Neural cell (in vitro differentiated cells): ENCODE measurements around the gene PPP3R1. TPM values are rescaled to one million over a fixed set of nuclear protein-coding genes. Genes with fewer than 3 reads are reported as not detected.
A peak's percentile ranks its signal among the peaks of the same experiment; 100 is the strongest.

Source experiments
- H2AFZ ChIP-seq: fragments of 200-600, 300-800 bp; sonication (generic), shearing (Covaris generic); 2 replicates; pipeline ENCODE4 v1.6.0; 2014; ENCODE audit warnings: low read depth, mild to moderate bottlenecking, antibody characterized with exemption, low read length, moderate library complexity
- H3F3A ChIP-seq: fragments of 200-600 bp; shearing (Covaris generic); 2 replicates; pipeline ENCODE4 v1.6.1; 2016; ENCODE audit warnings: mild to moderate bottlenecking, moderate library complexity, mixed read lengths, antibody characterized with exemption, low read length; ENCODE audit not compliant: insufficient read depth, poor library complexity, severe bottlenecking
- H3K27ac ChIP-seq: fragments of 200-600, 300-800 bp; sonication (generic), shearing (Covaris generic); 2 replicates; pipeline ENCODE4 v1.5.1; 2014; ENCODE audit warnings: mild to moderate bottlenecking, low read length, moderate library complexity
- H3K27me3 ChIP-seq: fragments of 300-800, 200-600 bp; sonication (generic), shearing (Covaris generic); 2 replicates; pipeline ENCODE4 v1.6.0; 2014; ENCODE audit warnings: mild to moderate bottlenecking, low read depth, low read length, moderate library complexity; ENCODE audit not compliant: insufficient read depth
- H3K36me3 ChIP-seq: fragments of 300-800, 200-600 bp; sonication (generic), shearing (Covaris generic); 2 replicates; pipeline ENCODE4 v1.5.1; 2014; ENCODE audit warnings: mild to moderate bottlenecking, antibody characterized with exemption, low read length, moderate library complexity; ENCODE audit not compliant: insufficient read depth
- H3K4me2 ChIP-seq: fragments of 300-800, 200-600 bp; sonication (generic), shearing (Covaris generic); 2 replicates; pipeline ENCODE4 v1.6.0; 2014; ENCODE audit warnings: mild to moderate bottlenecking, low read length
- H3K4me3 ChIP-seq: fragments of 300-800, 200-600 bp; sonication (generic), shearing (Covaris generic); 2 replicates; pipeline ENCODE4 v1.5.1; 2014; ENCODE audit warnings: mild to moderate bottlenecking, low read length, moderate library complexity
- H3K79me2 ChIP-seq: fragments of 200-600 bp; shearing (Covaris generic); replicated peaks from 2 replicates; pipeline ENCODE4 v1.6.0; 2014; ENCODE audit warnings: mild to moderate bottlenecking, low read length, moderate library complexity; ENCODE audit not compliant: insufficient read depth
- H3K9ac ChIP-seq: fragments of 300-800, 200-600 bp; sonication (generic), shearing (Covaris generic); 2 replicates; pipeline ENCODE4 v1.6.1; 2016; ENCODE audit warnings: mild to moderate bottlenecking, low read length, mixed read lengths
- H3K9me2 ChIP-seq: fragments of 200-600 bp; shearing (Covaris generic); 2 replicates; pipeline ENCODE4 v1.6.1; 2016; ENCODE audit warnings: mild to moderate bottlenecking, low read length, mixed read lengths; ENCODE audit not compliant: insufficient read depth
- H3K9me3 ChIP-seq: fragments of 200-600, 300-800 bp; sonication (generic), shearing (Covaris generic); 2 replicates; pipeline ENCODE4 v1.6.1; 2016; ENCODE audit warnings: mild to moderate bottlenecking, mixed run types, low read length, moderate library complexity, mixed read lengths
- H4K20me1 ChIP-seq: fragments of 200-600 bp; shearing (Covaris generic); 2 replicates; pipeline ENCODE4 v1.6.1; 2016; ENCODE audit warnings: mild to moderate bottlenecking, mixed run types; ENCODE audit not compliant: insufficient read depth
- EP300 ChIP-seq: fragments of 450-650 bp; conservative IDR thresholded peaks from 2 replicates; pipeline ENCODE4 v1.6.1; 2014; ENCODE audit warnings: antibody characterized with exemption, mild to moderate bottlenecking, moderate library complexity; ENCODE audit not compliant: poor library complexity, severe bottlenecking
- MXI1 ChIP-seq: fragments of 450-650 bp; conservative IDR thresholded peaks from 2 replicates; pipeline ENCODE4 v1.6.1; 2014; ENCODE audit warnings: antibody characterized with exemption, mild to moderate bottlenecking; ENCODE audit not compliant: poor library complexity, severe bottlenecking
- POLR2AphosphoS5 ChIP-seq: IDR thresholded peaks from 2 replicates; pipeline ENCODE4 v1.6.1; 2012
- RAD21 ChIP-seq: fragments of 450-650 bp; conservative IDR thresholded peaks from 2 replicates; pipeline ENCODE4 v1.6.1; 2014; ENCODE audit warnings: antibody characterized with exemption, mild to moderate bottlenecking, moderate library complexity
- SMC3 ChIP-seq: fragments of 450-650 bp; conservative IDR thresholded peaks from 2 replicates; pipeline ENCODE4 v1.6.1; 2014; ENCODE audit warnings: antibody characterized with exemption, mild to moderate bottlenecking, moderate library complexity; ENCODE audit not compliant: poor library complexity
- TAF1 ChIP-seq: IDR thresholded peaks from 2 replicates; pipeline ENCODE4 v1.6.1; 2012; ENCODE audit warnings: low read depth
- polyA plus RNA-seq: library from polyadenylated mRNA; depleted of rRNA; stranded (reverse); fragments of >200 nt; gene quantifications from 2 replicates; pipeline ENCODE4 v1.2.3, GENCODE V29; 2014
- TF ChIP-seq, protein P1 (sequence below): fragments of 450-650 bp; IDR thresholded peaks from 2 replicates; pipeline ENCODE4 v1.5.1; 2014; ENCODE audit warnings: antibody characterized with exemption, mild to moderate bottlenecking, moderate library complexity; ENCODE audit not compliant: poor library complexity, severe bottlenecking
- TF ChIP-seq, protein P2 (sequence below): IDR thresholded peaks from 2 replicates; pipeline ENCODE4 v1.6.1; 2012; ENCODE audit warnings: borderline replicate concordance

Gene PPP3R1
- polyA plus RNA-seq, 1 donor from 2014 or later: 45.3 TPM

DNA sequence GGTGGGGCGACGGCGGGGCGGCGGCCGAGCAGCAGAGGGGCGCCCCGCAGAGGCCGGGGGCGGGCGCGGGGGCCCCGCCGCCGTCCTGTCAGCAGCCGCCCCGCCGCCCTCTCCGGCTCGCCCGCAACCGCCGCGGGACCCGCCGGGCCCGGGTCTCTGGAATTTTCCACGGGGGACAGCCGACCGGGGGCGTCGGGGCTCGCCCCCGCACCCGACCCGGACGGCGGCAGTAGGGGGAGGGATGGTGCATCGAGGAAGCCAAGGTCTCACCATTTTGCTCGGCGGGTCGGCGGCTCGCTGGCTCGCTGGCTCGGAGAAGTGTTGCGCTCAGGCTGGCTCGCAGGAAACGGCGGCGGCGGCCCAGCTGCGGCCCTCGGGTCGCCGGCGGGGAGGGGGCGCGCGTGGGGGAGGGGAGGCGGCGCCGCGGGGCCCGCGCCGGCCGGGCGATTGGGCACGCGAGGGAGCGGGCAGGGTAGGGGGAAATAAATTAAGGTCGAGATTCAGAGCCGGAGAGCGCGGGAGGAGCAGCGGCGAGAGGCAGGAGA lies 405 bp downstream of the PPP3R1 start:
- peak overlapping the region; percentile 89 for H3K4me3 ChIP-seq
- no peaks in the 10 kb centered on the region for H4K20me1 ChIP-seq
- peak overlapping the region; percentile 90 for H3K27ac ChIP-seq
- no peaks in the 10 kb centered on the region for H3K27me3 ChIP-seq
- TF ChIP-seq SMC3: no peak
- no peak for TF ChIP-seq MXI1
- peak; percentile 9 for TF ChIP-seq TAF1
- no peaks in the 10 kb centered on the region for H3K36me3 ChIP-seq
- H3K4me2 ChIP-seq: no peak overlapping the region
- no peaks in the 10 kb centered on the region for H3F3A ChIP-seq
- peaks cover 46% of the 10 kb centered on the region for H3K79me2 ChIP-seq
- peak overlapping the region; percentile 90 for H3K9ac ChIP-seq
- H2AFZ ChIP-seq: peak overlapping the region; percentile 74
- H3K9me3 ChIP-seq: no peaks in the 10 kb centered on the region
- no peaks in the 10 kb centered on the region for H3K9me2 ChIP-seq

DNA sequence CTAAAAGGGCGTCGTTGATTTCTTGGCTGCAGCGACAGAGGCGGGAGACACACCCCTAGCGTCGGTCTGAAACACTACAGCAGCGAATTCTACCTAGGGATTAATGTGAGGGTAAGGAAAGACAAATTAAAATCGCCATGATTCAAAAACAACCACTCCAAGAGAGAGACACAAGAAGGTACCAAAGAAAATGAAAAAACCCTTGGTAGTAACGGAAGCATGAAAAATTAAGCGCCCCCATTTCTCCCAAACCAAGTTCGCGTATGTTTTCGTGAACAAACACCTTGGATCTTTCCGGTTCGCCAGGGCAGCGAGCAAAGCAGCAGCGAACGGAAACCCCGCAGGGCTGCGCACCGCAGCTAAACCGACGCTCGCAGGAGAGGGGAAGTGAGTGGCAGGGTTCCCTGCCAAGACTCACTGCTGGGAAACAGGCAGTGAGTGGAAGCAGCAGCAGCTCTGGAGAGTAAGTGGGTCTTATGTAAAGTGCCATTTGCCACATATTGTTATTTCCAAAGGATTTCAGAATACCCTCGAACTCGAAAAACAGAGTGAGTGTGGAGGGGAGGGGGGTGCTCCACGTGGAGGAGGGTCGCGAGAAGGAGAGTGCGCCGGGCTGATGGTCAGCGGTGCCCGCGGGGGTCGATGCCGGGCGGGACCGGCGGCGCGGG lies 1.0 kb downstream of the PPP3R1 start:
- TF ChIP-seq, protein P1, sequence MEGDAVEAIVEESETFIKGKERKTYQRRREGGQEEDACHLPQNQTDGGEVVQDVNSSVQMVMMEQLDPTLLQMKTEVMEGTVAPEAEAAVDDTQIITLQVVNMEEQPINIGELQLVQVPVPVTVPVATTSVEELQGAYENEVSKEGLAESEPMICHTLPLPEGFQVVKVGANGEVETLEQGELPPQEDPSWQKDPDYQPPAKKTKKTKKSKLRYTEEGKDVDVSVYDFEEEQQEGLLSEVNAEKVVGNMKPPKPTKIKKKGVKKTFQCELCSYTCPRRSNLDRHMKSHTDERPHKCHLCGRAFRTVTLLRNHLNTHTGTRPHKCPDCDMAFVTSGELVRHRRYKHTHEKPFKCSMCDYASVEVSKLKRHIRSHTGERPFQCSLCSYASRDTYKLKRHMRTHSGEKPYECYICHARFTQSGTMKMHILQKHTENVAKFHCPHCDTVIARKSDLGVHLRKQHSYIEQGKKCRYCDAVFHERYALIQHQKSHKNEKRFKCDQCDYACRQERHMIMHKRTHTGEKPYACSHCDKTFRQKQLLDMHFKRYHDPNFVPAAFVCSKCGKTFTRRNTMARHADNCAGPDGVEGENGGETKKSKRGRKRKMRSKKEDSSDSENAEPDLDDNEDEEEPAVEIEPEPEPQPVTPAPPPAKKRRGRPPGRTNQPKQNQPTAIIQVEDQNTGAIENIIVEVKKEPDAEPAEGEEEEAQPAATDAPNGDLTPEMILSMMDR: peak; percentile 86
- TF ChIP-seq RAD21: peak; percentile 68
- TF ChIP-seq SMC3: peak; percentile 67
- TF ChIP-seq MXI1: peak; percentile 64
- TF ChIP-seq, protein P2, sequence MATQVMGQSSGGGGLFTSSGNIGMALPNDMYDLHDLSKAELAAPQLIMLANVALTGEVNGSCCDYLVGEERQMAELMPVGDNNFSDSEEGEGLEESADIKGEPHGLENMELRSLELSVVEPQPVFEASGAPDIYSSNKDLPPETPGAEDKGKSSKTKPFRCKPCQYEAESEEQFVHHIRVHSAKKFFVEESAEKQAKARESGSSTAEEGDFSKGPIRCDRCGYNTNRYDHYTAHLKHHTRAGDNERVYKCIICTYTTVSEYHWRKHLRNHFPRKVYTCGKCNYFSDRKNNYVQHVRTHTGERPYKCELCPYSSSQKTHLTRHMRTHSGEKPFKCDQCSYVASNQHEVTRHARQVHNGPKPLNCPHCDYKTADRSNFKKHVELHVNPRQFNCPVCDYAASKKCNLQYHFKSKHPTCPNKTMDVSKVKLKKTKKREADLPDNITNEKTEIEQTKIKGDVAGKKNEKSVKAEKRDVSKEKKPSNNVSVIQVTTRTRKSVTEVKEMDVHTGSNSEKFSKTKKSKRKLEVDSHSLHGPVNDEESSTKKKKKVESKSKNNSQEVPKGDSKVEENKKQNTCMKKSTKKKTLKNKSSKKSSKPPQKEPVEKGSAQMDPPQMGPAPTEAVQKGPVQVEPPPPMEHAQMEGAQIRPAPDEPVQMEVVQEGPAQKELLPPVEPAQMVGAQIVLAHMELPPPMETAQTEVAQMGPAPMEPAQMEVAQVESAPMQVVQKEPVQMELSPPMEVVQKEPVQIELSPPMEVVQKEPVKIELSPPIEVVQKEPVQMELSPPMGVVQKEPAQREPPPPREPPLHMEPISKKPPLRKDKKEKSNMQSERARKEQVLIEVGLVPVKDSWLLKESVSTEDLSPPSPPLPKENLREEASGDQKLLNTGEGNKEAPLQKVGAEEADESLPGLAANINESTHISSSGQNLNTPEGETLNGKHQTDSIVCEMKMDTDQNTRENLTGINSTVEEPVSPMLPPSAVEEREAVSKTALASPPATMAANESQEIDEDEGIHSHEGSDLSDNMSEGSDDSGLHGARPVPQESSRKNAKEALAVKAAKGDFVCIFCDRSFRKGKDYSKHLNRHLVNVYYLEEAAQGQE: no peak
- TF ChIP-seq POLR2AphosphoS5: peak; percentile 18
- peak; percentile 45 for TF ChIP-seq TAF1
- no peak for TF ChIP-seq EP300
- Histone ChIP-seq H3K36me3 (no peaks in the 10 kb centered on the region), H3K4me2 (peak overlapping the region; percentile 83), H3K9me3 (no peaks in the 10 kb centered on the region), H3K9me2 (no peaks in the 10 kb centered on the region), H2AFZ (peak overlapping the region; percentile 2), H3K79me2 (peaks cover 52% of the 10 kb centered on the region), H3K27ac (peak overlapping the region; percentile 84), H3K9ac (peak overlapping the region; percentile 90), H4K20me1 (no peaks in the 10 kb centered on the region), H3F3A (no peaks in the 10 kb centered on the region), H3K4me3 (peak overlapping the region; percentile 89), H3K27me3 (no peaks in the 10 kb centered on the region)
